NB4 (cell line): ENCODE data around the gene PPP2R5B.

Source experiments
- MAX ChIP-seq: IDR thresholded peaks from 2 replicates; pipeline ENCODE4 v1.6.1; 2011; ENCODE audit warnings: low read depth, low read length
- POLR2A ChIP-seq: IDR thresholded peaks from 2 replicates; pipeline ENCODE4 v1.6.1; 2011; ENCODE audit warnings: mild to moderate bottlenecking; ENCODE audit not compliant: insufficient read length; ENCODE audit errors: extremely low read depth
- TF ChIP-seq, protein P1 (sequence below): IDR thresholded peaks from one replicate; pipeline ENCODE4 v1.5.1; 2012; ENCODE audit warnings: low read depth, low read length

DNA sequence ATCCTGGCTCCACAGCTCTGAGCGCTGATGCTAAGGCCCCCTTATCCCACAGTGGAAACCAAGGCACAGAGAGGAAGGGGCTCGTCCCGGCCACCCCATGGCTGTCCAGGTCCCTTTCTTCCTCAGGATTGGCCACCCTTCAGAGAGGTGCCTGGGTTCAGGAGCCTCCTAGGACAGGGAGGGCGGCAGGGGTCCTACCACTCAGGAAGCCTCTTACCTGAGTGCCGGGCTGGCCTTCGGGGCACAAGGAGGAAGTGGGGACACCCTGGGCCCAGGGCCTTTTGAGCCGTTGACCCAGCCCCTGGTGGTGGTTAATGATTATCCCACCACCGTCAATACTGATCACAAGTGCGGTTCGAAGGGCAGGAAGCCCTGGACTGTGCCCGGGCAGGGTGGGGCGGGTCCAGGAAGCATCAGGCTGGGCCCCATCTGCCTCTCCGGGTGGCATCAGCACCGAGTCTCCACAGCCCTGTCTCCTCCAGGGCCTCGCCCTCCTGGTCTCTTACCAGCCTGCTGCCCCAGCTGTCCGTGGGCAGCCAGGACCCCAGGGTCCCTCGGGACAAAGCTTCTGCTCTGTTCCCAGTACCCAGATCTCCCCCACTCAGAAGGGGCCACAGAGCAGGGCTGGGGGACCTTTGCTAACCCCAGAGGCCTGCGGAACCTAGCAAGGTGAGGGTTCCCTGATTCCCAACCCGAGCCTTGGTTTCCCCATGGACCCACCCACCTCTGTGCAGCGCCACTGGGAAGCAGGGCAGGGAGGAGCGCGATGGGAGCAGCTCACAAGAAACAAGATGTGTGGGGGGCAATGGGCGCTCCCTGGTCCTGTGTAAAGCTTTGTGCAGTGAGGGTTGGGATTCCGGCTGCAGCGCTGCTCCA is 31.1 kb upstream of the PPP2R5B start:
- TF ChIP-seq, protein P1, sequence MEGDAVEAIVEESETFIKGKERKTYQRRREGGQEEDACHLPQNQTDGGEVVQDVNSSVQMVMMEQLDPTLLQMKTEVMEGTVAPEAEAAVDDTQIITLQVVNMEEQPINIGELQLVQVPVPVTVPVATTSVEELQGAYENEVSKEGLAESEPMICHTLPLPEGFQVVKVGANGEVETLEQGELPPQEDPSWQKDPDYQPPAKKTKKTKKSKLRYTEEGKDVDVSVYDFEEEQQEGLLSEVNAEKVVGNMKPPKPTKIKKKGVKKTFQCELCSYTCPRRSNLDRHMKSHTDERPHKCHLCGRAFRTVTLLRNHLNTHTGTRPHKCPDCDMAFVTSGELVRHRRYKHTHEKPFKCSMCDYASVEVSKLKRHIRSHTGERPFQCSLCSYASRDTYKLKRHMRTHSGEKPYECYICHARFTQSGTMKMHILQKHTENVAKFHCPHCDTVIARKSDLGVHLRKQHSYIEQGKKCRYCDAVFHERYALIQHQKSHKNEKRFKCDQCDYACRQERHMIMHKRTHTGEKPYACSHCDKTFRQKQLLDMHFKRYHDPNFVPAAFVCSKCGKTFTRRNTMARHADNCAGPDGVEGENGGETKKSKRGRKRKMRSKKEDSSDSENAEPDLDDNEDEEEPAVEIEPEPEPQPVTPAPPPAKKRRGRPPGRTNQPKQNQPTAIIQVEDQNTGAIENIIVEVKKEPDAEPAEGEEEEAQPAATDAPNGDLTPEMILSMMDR: no peak
- TF ChIP-seq POLR2A (no peak), MAX (no peak)
